Activated T-cell treated with anti-CD3 and anti-CD28 coated beads for 4 hours (primary cell): ENCODE data around the gene WNT7A.
"Not testable (repeated sequence)": the region's sequence is repeated elsewhere in the genome, so short reads cannot be mapped to it uniquely, and the experiment has no call there.

Source experiments
- DNase-seq: peaks from one replicate; pipeline ENCODE4 v3.0.0-alpha.2; 2020

The WNT7A gene

GRCh38 chr3:13879946-13880810 lies at the start of gene WNT7A:
WNT7A (minus strand) TSS chr3:13880071; CDS start chr3:13879816, 255 bp downstream.
- peak; percentile 39 for DNase-seq

- not testable (repeated sequence) for DNase-seq
These were observed 48.9 kb upstream of the WNT7A start for GRCh38 chr3:13928741-13929140.

- DNase-seq, result no peak
These were observed 47.4 kb upstream of the WNT7A start for GRCh38 chr3:13927295-13927694.

GRCh38 chr3:13916375-13916774 lies 36.5 kb upstream of the WNT7A start:
- DNase-seq, result no peak

GRCh38 chr3:13902648-13903238 lies 22.9 kb upstream of the WNT7A start:
- no peak for DNase-seq

GRCh38 chr3:13901935-13902584 lies 22.2 kb upstream of the WNT7A start:
- no peak for DNase-seq

- DNase-seq, result no peak
These were observed 18.5 kb upstream of the WNT7A start for GRCh38 chr3:13898346-13898745.

- no peak for DNase-seq
These were observed 16.7 kb upstream of the WNT7A start for GRCh38 chr3:13896473-13897154.

- DNase-seq, result peak; percentile 88
These were observed 15.6 kb upstream of the WNT7A start for GRCh38 chr3:13895155-13896105.

- no peak for DNase-seq
These were observed 14.9 kb upstream of the WNT7A start for GRCh38 chr3:13894807-13895154.

GRCh38 chr3:13894096-13894806 lies 14.4 kb upstream of the WNT7A start:
- DNase-seq, result no peak

GRCh38 chr3:13892304-13892703 lies 12.4 kb upstream of the WNT7A start:
- DNase-seq, result no peak

GRCh38 chr3:13891492-13892073 lies 11.7 kb upstream of the WNT7A start:
- DNase-seq, result no peak

GRCh38 chr3:13891017-13891392 lies 11.1 kb upstream of the WNT7A start:
- DNase-seq, result no peak

- no peak for DNase-seq
These were observed 10.6 kb upstream of the WNT7A start for GRCh38 chr3:13890377-13891016.

GRCh38 chr3:13888576-13888975 lies 8.7 kb upstream of the WNT7A start:
- no peak for DNase-seq

- DNase-seq, result no peak
These were observed 7.8 kb upstream of the WNT7A start for GRCh38 chr3:13887495-13888300.

- no peak for DNase-seq
These were observed 6.8 kb upstream of the WNT7A start for GRCh38 chr3:13886593-13887129.

- no peak for DNase-seq
These were observed 5.8 kb upstream of the WNT7A start for GRCh38 chr3:13885704-13886010.
